WI38 (cell line): ENCODE data around the gene ANAPC4.

Experiments used
- H3K4me3 ChIP-seq: 2 replicates; pipeline ENCODE4 v1.5.1; 2011; ENCODE audit warnings: low read depth, mild to moderate bottlenecking, control low read depth, low read length
- TF ChIP-seq, protein P1 (sequence below): IDR thresholded peaks from 2 replicates; pipeline ENCODE4 v1.5.1; 2012; ENCODE audit warnings: low read depth, mild to moderate bottlenecking, control low read depth, low read length

Gene ANAPC4

DNA sequence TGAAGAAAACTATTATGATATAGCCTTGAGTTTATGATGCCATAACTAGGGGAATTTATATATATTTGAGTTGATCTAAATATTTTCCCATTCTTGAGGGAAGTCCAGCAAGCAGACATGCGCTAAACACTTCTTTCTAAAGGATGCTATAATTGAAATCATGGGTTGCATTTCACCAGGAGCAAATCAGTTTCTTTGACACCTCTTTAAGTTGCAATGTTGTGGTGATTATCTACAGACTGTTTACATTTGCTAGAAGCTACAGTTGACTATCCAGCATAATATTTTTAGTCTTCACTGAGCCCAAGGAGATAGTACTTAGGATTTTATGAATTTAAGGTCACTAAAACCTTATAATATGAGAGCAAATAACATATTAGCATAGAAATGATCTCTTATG, 43.9 kb downstream of the ANAPC4 start:
- TF ChIP-seq, protein P1, sequence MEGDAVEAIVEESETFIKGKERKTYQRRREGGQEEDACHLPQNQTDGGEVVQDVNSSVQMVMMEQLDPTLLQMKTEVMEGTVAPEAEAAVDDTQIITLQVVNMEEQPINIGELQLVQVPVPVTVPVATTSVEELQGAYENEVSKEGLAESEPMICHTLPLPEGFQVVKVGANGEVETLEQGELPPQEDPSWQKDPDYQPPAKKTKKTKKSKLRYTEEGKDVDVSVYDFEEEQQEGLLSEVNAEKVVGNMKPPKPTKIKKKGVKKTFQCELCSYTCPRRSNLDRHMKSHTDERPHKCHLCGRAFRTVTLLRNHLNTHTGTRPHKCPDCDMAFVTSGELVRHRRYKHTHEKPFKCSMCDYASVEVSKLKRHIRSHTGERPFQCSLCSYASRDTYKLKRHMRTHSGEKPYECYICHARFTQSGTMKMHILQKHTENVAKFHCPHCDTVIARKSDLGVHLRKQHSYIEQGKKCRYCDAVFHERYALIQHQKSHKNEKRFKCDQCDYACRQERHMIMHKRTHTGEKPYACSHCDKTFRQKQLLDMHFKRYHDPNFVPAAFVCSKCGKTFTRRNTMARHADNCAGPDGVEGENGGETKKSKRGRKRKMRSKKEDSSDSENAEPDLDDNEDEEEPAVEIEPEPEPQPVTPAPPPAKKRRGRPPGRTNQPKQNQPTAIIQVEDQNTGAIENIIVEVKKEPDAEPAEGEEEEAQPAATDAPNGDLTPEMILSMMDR: no peak
- H3K4me3 ChIP-seq: no peak overlapping the region

DNA sequence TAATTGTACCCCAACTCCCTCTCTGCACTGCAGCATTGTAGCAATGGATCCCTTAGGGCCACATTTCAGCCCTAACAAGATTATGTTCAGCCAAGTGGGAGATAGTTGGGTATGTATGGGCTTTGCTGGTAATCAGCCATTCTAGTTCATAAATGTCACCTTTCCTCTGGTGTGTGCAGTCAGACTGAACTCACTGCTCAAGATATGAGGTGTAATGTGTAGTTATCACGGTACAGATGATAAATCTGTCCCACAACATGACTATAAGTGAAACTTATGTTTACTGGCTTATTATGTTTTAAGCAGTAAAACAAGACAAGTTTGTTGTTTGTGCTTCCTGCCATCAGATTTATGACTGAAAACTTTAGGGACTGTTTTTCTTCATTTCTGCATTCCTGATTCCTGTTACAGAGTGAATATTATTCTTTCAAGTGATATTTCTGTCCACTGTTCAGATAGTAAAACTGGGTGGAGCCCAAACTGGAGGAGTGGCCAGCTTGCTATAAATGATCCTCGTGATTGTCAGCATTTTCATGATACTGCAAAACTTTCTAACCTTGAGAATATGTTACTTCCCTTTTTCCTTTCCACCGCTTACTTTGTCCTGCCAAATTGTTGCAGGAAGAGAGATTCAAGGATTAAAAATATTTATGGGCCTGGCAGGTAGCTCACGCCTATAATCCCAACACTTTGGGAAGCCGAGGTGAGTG, 44.9 kb downstream of the ANAPC4 start:
- TF ChIP-seq, protein P1: no peak
- H3K4me3 ChIP-seq: no peak overlapping the region

DNA sequence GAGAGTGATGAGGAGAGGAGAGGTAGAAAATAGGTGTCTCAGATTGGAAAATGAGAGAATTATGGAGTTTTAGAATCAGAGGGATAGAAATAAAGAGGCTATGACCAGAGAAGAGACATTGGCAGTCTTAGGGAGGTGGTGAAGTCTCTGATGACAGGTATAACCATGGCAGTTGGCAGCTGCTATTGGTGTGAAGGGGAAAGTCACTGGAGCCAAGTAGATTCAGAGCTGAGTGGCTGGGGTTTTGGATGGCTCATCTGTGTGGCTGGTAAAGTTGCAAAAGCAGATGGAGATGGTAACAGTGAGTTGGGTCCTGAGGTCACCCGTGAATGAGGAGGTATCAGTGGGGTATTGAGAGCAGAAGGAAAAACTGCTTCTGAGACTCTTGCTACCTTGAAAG, 46.5 kb downstream of the ANAPC4 start:
- H3K4me3 ChIP-seq: no peak overlapping the region
- TF ChIP-seq, protein P1: no peak

DNA sequence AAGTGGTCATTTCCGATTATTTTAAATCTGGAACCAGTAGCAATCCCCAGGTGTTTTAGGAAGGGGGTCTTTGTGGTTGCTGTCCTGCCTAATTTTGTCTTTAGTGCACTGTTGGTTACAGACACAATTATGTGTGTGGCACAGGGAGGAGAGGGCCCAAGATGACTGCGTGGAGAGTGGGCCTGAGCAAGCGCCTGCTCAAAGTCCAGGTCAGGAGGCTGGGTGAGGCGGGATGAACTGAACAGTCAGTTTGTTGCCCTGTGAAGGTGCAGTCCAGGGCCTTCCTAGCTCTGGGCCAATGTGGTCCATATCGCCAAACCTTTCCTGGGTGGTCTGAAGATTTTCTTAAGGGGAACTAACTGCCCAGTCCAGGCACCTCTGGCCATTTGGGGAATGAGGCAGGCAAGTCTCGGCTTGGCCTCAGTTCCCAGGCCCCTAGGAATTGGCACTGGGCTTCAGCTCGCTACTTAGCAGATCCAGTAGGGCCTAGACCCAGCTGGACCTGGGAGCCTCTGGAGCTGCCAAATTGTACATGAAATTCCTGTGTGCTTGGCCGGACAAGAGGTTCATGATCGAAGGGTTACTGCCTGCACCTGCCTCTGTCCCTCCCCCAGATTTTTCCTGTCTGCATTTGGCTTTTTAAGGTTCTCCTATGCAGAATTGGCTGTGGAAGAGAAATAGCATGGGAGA, 47.6 kb downstream of the ANAPC4 start:
- H3K4me3 ChIP-seq: no peak overlapping the region
- TF ChIP-seq, protein P1: no peak

DNA sequence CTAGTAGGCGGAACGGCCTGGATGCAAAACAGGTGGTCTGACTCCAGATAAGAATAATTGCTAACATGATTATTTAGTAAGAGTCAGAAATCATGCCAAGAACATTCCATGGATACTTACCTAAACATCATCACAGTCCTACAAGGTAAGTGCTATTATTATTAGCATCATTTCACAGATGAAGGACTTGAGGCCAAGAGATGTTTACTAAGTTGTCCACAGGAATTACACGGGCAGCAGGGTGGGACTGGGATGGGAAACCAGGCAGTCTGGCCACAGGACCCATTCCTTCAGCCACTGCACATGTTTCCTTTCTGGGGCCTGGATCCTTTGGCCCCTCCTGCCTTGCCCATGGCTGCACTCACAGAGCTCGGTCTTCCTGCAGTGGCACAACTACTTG, 48.3 kb downstream of the ANAPC4 start:
- TF ChIP-seq, protein P1: no peak

DNA sequence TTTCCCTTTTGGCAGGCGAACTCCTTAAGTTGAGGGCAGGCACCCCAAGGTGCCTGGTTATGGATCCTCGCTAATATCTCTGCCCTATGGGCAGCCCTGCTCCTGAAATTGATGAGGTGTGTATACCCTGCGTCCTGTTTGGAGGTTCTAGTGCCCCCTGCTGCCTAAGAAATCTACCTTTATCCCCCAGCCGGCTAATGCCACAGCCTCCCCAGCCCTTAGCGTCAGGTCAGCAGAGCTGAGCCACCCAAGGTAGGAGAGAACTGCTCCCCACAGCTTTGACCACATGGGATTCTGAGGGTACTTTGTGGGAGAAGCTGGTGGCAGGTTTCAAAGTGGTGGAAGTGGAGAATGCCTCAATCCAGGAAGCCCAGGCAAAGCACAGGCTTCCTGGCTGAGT, 50.8 kb downstream of the ANAPC4 start:
- no peak overlapping the region for H3K4me3 ChIP-seq
- TF ChIP-seq, protein P1: no peak

More for the DNA sequence above, 48.3 kb downstream of the ANAPC4 start:
- H3K4me3 ChIP-seq: no peak overlapping the region

DNA sequence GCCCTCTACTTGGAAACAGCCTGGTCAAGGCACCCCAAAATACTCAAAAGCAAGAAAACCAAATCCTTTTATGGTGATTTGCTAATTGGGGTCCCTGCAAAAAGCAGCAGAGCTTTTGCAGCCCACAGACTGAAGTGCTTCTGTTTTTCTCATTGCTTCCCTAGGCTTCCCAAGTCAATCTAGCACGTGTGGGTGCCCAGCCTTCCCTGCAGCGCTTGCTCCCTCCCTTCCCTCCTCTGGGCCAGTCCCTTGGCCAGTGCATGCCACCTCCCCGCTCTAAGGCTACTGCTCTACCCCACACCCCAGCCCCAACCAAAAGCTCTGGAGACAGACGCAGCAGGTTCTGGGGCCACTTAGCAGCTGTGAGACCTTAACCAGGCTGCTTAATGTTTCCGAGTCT, 53.6 kb downstream of the ANAPC4 start:
- no peak overlapping the region for H3K4me3 ChIP-seq
- TF ChIP-seq, protein P1: no peak
